Stomach (tissue), 9 donors: ENCODE measurements around the gene PRSS21. TPM values are rescaled to one million over a fixed set of nuclear protein-coding genes. Genes with fewer than 3 reads are reported as not detected.

Experiments
- DNase-seq, 2 donors: peaks; one replicate each; pipeline versions ENCODE4 v3.0.0 to v3.0.0-alpha.2; 2013 to 2019
- H3K27ac ChIP-seq, 5 donors: fragments of 200-600 bp in 4 of 5; sonication (generic) in 4 of 5; one replicate each; pipeline ENCODE4 v1.5.1; 2013 to 2019; ENCODE audit warnings: mild to moderate bottlenecking in 1 of 5, moderate library complexity in 1 of 5
- H3K27me3 ChIP-seq, 3 donors: fragments of 200-600 bp; sonication (generic); one replicate each; pipeline ENCODE4 v1.5.1; 2017 to 2019; ENCODE audit warnings: mixed run types in 1 of 3
- H3K36me3 ChIP-seq, 4 donors: fragments of 200-600 bp; sonication (generic); 1 replicate in 3 of 4; 2 replicates in 1 of 4; pipeline ENCODE4 v1.5.1; 2016 to 2019
- H3K4me1 ChIP-seq, 4 donors: fragments of 200-600 bp; sonication (generic); one replicate each; pipeline ENCODE4 v1.5.1; 2016 to 2019
- H3K4me3 ChIP-seq, 4 donors: fragments of 200-600 bp; sonication (generic) in 3 of 4; one replicate each; pipeline ENCODE4 v1.5.1; 2016 to 2019; ENCODE audit warnings: mild to moderate bottlenecking in 1 of 4
- H3K9me3 ChIP-seq, 4 donors: fragments of 200-600 bp; sonication (generic); one replicate each; pipeline ENCODE4 v1.5.1; 2016 to 2019
- CTCF ChIP-seq, 7 experiments: fragments of 450-650 bp in 4 of 7; fragments of 200-600 bp in 3 of 7; sonication (generic) in 3 of 7; IDR thresholded peaks; one replicate each; pipeline ENCODE4 v1.5.1; 2016 to 2019; ENCODE audit warnings: antibody characterized with exemption in 7 of 7, control low read depth in 2 of 7, mild to moderate bottlenecking in 1 of 7
- EP300 ChIP-seq: sonication (generic); formaldehyde crosslinking; IDR thresholded peaks from one replicate; pipeline ENCODE4 v1.6.1; 2017; ENCODE audit warnings: antibody characterized with exemption
- POLR2A ChIP-seq, 4 donors: fragments of 450-650 bp; IDR thresholded peaks; one replicate each; pipeline ENCODE4 v1.6.1; 2016; ENCODE audit warnings: antibody characterized with exemption in 4 of 4, control low read depth in 2 of 4, mild to moderate bottlenecking in 1 of 4, moderate library complexity in 1 of 4
- POLR2AphosphoS5 ChIP-seq, 3 donors: sonication (generic); formaldehyde crosslinking; IDR thresholded peaks; one replicate each; pipeline ENCODE4 v1.6.1; 2016; ENCODE audit warnings: antibody characterized with exemption in 3 of 3
- WGBS, 5 donors: extraction: QIAGEN DNeasy Blood & Tissue Kit in 3 of 5; methylation state at CpG; one replicate each; pipeline versions ENCODE4 v1.1.5 to v1.1.7; 2013 to 2018; 5-methylcytosine and 5-hydroxymethylcytosine counted together
- intact Hi-C: fragments of 100-400 bp; cut with DNase I; formaldehyde crosslinking; loops from one replicate; pipeline ENCODE4 v1.15.1; 2023; ENCODE audit warnings: low total_unique reads
- polyA plus RNA-seq, 3 donors: library from polyadenylated mRNA; stranded (reverse); fragments of 200-250 nt; gene quantifications; one replicate each; pipeline ENCODE4 v1.2.3, GENCODE V29; 2013
- total RNA-seq, 5 donors: library from RNA; depleted of rRNA; stranded (reverse); fragments of >200 nt; gene quantifications; one replicate each; pipeline versions ENCODE4 v1.1.0 to v1.2.3, GENCODE V29; 2014 to 2016
- donor health status: healthy with polysubstance abuse.
- donor health status: Bipolar disorder and iron deficiency.
- donor health status: healthy.

PRSS21 gene
- total and polyA plus RNA-seq, 8 donors = 0.50 to 2.9 (median 0.88) TPM; not detected in 4

- WGBS, 5 donors = 53 to 67% (median 66%) methylated on average over 23 to 26 of the region's 26 CpGs
- Histone ChIP-seq H3K36me3 (no peaks in the 10 kb centered on the region), H3K27ac (no peak overlapping the region), H3K4me3 (no peak overlapping the region), H3K4me1 (peaks cover 6 to 11% (median 9%) of the 10 kb centered on the region in 4 donors), H3K27me3 (peaks cover 0 to 71% (median 0%) of the 10 kb centered on the region in 3 donors), H3K9me3 (no peaks in the 10 kb centered on the region)
- no peak for DNase-seq
- intact Hi-C loops = no loop called here
- TF ChIP-seq POLR2AphosphoS5 (IDR thresholded peaks at IDR 0.05) = no peak
- no peak for TF ChIP-seq CTCF (IDR thresholded peaks at IDR 0.05)
- TF ChIP-seq EP300 = no peak
- TF ChIP-seq POLR2A (IDR thresholded peaks at IDR 0.05) = no peak
Measured at GRCh38 chr16:2825049-2825742, 8.2 kb downstream of the PRSS21 start.

DNA sequence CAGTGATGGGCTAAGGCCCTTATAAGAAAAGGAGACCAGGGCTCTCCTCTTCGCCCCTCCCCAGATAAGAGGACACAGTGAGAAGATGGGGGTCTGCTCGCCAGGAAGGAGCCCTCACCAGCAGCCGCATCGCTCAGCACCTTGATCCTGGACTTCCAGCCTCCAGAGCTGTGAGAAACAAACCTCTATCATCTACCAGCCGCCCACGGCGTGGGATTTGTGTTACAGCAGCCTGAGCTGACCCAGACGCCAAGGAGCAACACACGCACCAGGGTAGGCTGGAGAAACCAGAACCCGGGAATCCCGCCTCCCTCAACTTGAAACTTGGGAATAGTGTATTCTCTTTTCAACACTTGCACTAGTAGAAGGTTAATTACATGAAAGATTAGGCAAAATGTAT, 8.9 kb downstream of the PRSS21 start:
- Histone ChIP-seq H3K9me3 (no peaks in the 10 kb centered on the region), H3K36me3 (no peaks in the 10 kb centered on the region), H3K4me1 (peaks cover 6 to 18% (median 16%) of the 10 kb centered on the region in 4 donors), H3K27ac (no peak overlapping the region), H3K27me3 (peaks cover 0 to 71% (median 0%) of the 10 kb centered on the region in 3 donors), H3K4me3 (no peak overlapping the region)
- no peak for DNase-seq
- intact Hi-C loops = no loop called here
- TF ChIP-seq POLR2AphosphoS5 (IDR thresholded peaks at IDR 0.05) (no peak), EP300 (no peak), POLR2A (IDR thresholded peaks at IDR 0.05) (no peak), CTCF (IDR thresholded peaks at IDR 0.05) (no peak)
- 64 to 88% (median 84%) methylated on average over 11 of the region's 11 CpGs for WGBS, 5 donors

- intact Hi-C loops = no loop called here
- H3K27me3 ChIP-seq = peaks cover 0 to 71% (median 0%) of the 10 kb centered on the region in 3 donors
- H3K27ac ChIP-seq = no peak overlapping the region
- H3K4me3 ChIP-seq = no peak overlapping the region
- TF ChIP-seq CTCF (IDR thresholded peaks at IDR 0.05) (no peak), EP300 (no peak), POLR2A (IDR thresholded peaks at IDR 0.05) (no peak), POLR2AphosphoS5 (IDR thresholded peaks at IDR 0.05) (no peak)
- DNase-seq = no peak
- WGBS, 5 donors = 52 to 77% (median 66%) methylated on average over 14 to 19 of the region's 19 CpGs
- no peaks in the 10 kb centered on the region for H3K36me3 ChIP-seq
- H3K4me1 ChIP-seq = peaks cover 6 to 19% (median 17%) of the 10 kb centered on the region in 4 donors
- no peaks in the 10 kb centered on the region for H3K9me3 ChIP-seq
Measured at GRCh38 chr16:2826591-2827373, 9.7 kb downstream of the PRSS21 start.

DNA sequence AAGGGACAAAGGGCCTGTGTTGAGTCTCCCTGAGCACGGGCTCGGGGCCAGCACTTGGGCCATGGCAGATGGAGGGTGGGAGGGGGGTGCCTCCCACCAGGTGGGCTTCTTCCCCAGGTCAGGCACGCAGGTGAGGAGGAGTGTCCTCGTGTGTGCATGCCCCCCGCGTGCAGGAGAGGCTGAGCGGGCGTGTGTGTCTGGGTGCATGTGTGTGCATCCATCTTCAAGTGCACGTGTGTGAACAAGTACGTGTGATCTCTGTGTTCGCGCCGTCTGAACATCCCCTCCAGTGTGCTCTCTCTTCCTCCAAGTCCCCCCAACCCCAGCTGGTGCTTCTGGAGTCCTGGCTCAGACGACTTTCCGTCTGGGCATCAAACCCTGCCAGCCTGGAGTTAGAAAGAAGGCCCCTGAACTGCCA, 10.3 kb downstream of the PRSS21 start:
- no peak for DNase-seq
- peaks cover 0 to 72% (median 0%) of the 10 kb centered on the region in 3 donors for H3K27me3 ChIP-seq
- H3K4me3 ChIP-seq = no peak overlapping the region
- WGBS, 5 donors = 66 to 89% (median 81%) methylated on average over 3 to 15 of the region's 15 CpGs
- peaks cover 6 to 19% (median 17%) of the 10 kb centered on the region in 4 donors for H3K4me1 ChIP-seq
- H3K9me3 ChIP-seq = no peaks in the 10 kb centered on the region
- no peak for TF ChIP-seq POLR2AphosphoS5 (IDR thresholded peaks at IDR 0.05)
- TF ChIP-seq CTCF (IDR thresholded peaks at IDR 0.05) = no peak
- TF ChIP-seq EP300 = no peak
- TF ChIP-seq POLR2A (IDR thresholded peaks at IDR 0.05) = no peak
- H3K36me3 ChIP-seq = no peaks in the 10 kb centered on the region
- intact Hi-C loops = no loop called here
- H3K27ac ChIP-seq = no peak overlapping the region
